Globus pallidus (tissue), 1 donor: Measurements from ENCODE around the gene HDAC4.

Experiments
- DNase-seq: peaks from one replicate; pipeline ENCODE4 v3.0.0-alpha.2; 2015; ENCODE audit warnings: low spot score

Gene HDAC4

DNA sequence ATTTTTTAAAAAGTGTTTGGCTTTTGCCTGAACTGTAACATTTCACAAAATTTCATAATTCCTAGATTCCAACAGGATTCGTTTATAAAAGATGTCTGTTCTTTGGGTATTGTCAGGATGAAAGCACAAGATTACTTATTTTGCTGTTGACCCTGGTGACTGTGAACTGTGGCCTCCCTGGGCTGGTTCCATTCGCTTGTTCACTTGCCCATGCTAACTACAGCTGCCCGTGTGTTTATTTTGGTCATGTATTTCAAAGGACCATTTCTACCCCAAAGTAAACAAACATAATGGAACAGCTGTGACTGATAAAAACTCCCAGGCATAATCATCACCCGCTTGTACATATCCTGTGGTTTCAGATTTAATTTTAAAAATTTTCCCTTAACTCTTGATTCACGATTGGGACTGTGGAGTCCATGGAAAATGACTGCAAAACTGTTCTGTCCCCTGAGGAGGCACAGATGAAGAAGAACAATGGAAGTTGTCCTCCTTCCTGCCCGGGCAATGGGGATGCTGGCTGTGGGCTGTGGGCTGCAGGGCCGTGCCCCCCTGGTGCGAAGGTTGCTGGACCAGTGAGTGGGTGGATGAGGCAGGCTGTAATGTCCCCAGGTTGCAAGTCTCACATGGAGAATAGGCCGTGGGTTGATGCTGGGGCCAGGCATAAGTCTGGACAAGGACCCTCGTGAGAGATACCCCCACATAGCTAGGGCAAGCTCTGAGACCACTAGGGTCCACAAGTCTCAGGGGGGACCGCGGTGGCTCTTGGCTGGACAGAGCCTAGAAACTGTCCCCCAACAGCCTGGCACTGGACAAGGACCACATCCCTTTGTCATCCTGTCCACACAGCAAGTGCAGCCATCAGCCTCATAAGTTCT, 28.9 kb upstream of the HDAC4 start:
- no peak for DNase-seq

DNA sequence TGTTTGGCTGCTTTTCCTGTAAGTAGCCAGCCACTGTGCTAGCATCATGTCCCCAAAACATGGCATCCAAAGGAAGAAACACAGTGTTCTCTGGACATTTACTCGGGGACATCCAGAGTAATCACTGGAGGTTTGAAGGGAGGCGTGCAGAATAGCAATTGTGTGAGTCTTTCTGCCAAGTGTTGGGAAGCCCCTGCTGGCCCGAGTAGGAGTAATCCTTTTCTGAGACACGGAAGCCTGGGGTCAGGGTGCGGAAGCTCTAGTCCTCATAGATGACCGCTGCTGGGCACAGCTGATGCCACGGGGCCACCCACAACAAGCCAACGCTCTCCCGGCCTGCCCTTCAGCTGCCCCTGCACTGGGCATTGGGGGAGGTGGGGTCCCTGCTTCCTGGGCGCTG, 24.8 kb upstream of the HDAC4 start:
- DNase-seq, result no peak

DNA sequence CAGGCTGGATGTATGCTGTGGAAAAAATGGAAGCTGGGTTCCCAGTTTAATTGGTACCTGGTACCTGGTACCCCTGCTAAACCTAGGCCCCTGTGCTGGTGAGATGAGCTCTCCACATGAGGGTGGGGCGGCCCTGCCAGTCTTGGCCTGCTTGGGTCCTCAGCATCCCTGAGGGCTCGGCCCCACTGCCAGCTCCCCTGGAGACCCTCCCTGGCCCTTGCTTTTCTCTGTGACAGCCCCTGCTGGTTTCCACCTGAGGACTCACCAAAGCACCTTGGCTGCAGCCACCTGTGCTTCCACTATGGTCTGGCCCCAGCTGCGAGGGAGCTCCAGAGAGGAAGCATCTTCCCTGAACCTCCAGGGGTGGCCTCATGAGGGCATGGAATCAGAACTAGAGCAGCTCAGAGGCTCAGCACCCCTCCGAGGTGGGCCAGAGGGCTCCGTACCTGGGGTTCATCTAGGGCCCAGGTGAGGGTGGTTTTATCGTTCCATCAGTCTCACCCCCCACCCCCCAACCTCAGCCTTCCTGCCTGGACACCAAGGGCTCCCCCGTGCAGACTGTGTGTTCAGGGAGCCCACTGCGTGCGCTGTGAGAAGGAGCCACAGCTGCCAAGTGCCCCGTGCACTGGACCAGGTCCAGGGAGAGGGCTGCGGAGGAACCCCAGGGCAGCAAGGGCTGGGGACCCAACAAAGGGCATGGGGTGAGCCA, 23.7 kb upstream of the HDAC4 start:
- no peak for DNase-seq

DNA sequence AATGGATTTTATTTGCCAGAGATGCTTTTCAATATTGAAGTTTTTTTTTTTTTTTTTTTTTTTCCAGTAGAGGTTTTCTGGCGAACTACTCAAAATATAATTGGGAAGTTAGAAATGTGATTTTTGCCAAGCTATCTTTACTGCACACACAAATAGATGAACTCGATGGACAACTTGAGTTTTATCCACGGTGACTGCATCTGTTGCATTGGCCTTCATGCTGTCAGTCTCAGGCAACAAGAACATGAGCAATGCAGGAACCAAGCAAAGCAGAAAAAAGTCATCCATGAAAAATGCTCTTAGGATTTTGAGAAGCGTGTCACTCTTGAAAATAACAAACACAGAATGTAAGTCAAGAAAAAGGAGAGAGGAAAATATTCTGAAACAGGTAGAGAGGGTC, 22.7 kb upstream of the HDAC4 start:
- DNase-seq, result no peak

DNA sequence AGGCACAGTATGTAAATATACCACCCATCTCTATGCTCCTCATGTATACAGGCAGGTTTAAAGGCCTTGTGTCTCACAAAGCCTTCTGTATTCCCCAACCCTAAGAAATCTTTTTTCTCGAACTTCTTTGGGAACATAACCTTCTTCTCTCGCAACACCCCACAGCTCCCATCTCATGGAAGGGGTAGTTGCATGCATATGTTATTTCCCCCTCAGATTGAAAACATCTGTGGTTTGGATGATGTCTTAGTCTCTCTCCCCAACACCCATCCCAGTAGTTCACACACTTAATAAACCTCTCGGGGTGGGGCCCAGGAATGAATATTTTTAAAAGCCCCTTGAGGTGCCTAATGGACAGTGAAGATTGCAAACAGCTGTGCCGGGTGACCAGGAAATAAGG, 21.0 kb upstream of the HDAC4 start:
- no peak for DNase-seq

DNA sequence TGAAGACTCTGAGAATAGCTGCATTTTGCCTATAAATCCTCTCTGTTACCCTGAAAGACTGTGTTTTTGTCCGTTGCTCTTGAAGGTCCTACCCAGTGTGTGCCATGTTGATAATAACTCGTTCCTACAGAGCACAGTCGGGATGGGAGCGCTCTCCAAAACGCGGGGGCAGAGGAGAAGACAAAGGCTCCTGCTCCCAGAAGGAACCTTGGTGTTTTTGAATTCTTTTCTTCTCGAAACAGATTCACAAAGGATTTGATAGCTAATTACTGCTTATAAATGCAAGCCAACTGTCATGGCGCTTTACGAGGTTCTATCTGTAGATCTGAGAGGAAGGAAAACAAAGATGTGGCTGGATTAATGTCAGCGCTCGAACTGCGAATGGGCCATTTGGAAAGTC, 19.3 kb upstream of the HDAC4 start:
- DNase-seq, result no peak

DNA sequence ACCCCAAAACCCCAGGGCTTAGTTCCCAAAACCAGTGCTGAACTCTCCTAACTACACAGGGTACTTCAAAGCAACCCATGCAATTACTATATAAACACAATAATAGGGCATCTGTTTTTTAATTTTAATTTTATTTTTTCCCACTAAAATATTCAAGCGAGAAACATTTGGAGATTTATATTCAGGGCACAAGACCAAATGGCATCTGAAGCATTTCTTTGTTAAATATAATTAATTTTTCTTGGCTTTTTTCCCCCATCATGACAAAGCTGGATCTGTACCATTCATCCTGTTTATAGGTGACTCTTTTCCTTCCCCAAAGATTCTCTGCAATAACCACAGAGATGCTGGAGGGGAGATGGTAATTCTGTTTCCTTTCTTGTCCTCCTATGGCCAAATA, 18.1 kb upstream of the HDAC4 start:
- DNase-seq, result no peak

DNA sequence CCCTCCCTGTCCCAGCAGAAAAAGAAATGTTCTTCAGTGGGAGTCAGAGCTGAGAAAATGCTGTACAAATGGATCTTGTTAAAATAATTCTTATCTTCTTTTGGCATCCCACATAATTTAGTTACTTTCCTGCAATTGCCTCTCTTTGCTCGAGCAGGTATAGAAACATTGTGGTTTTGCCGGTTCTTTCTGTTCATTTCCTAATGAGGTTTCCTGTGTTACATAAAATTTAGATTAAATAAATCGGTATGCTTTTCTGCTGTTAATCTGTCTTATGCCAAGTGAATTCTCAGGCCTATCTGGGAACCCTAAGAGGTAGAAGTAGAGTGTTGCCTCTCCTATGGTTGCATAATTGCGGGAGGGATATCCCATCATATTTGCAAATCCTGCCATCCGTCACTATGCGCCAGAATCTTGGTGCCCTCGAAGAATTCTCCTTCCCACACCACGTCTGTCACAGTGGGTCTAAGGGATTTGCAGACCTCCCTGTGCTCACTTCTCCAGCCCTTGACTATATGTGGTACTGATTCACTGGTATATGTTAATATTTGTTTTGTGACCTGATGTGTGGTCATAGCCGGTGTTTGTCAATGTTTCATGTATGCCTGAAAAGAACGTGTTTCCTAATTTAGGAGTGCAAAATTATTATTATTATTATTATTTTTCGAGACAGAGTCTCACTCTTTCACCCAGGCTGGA, 12.2 kb upstream of the HDAC4 start:
- DNase-seq, result no peak

DNA sequence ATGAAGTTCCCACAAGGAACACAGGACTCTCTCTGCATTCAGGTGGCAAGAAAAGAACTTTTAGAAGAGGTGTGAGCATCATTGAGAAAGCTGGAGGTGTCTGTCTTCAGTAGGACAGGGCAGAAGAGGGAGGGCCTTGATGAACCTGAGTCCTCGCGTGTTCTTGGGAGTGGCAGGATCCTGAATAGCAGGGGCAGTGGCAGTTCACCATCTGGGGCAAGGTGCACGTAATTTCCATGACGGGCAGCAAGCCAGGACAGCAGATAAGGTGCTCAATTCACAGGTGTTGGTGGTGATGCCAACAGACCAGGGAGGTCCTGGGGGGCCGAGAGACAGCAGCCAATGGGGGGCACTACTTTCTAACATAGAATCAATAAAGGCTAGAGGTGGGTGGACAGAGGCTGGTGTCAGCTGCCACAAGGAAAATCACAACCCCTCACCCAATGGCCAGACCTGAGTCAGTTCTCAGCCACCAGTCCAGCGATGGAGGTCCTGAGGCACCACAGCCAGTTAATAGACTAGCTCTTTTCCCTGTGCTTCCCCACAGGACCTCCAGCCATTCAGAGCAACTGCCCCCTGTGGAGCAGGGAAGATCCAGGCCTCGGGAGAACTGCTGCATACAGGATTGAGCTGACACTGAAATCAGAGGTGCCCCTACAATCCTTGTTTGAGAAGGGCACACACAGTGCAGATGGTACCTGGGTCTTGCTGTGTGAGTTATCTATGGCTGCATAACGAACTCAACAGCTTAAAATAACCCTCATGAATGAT, 10.9 kb upstream of the HDAC4 start:
- DNase-seq, result no peak

DNA sequence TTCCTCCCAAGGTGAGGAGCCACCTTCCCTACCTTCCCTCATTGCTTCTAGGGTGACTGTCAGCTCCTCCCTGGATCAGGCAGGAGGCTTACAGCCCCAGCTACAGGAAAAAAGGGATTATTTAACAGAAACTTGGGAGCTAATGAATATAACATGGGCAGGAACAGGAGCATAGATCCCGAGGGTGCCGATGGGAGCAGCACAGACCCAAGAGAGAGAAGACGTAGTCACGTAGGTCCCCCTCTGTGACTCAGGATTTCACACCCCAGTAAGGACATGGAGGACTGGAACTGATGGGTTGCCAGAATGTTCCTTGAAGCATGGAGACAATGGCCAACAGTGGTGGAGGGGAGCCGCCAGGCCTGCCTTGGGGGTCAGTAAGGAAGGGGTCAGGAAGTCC, 10.3 kb upstream of the HDAC4 start:
- DNase-seq, result no peak

DNA sequence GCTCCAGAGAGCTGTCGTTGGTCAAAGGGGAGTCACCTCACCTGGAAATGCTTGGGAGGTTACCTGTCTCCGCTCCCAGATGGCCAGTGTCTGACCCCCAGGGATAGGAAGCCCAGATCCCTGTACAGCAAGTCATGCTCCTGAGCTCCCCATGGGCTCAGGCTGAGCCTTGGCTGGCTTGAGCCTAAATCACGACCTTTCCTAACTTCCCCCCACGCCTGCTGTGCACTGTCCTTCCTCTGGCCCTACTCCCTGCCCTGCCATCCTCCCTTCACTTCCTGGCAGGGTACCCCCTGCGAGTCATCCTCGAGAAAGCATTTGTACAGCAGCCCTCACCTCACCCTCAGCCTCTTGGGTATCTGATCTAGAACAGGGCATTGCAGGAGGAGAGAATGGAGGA, 9.2 kb upstream of the HDAC4 start:
- DNase-seq, result no peak

DNA sequence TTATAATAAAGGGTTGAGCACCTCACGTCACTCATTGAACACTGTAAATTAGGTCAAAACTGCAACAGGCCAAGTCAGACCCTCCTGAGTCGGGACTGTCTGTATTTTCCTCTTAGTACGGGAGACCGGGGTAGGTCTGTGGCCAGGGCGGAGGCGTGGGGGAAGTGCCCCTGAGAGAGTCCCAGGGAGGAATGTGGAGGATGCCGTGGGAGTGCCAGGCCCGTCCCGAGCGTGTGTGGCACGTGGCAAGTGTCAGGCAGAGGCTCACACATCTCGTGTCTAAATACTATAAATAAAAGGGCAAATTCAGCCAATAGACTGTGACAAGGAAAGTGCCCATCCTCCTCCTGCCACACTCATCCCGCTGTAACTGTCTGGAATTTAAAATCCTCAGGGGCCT, 6.3 kb upstream of the HDAC4 start:
- DNase-seq, result no peak

DNA sequence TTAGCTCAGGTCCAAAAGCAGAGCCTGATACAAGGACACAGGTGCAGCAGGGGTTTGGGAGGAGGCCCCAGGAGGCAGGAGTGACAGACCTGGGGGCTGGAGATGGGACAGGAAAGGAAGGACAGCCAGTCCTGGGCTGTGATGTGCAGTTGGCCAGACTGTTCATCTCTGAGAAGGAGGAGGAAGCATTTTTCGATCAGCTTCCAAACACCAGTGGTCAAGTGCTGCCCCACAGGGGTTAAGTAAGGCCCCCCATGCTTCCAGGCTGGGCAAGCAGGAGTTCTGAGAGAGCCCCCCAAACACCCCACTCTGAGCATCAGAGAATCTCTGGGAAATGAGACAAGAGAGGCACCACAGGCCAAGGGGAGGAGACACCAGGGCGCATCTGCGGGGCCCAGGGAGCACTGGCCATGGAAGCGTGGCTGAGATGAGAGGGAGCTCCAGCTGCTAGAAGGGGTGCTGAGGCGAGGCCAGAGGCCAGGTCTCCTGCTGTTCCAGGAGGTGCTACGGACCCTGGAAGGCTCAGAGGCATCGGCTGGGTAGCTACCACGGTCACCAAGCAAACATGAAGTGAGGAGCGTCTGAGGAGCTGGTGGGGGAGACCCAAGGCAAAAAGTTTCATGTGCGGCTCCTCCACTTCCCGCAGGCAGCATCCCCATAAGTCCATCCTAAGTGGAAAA, 5.6 kb upstream of the HDAC4 start:
- DNase-seq, result no peak

DNA sequence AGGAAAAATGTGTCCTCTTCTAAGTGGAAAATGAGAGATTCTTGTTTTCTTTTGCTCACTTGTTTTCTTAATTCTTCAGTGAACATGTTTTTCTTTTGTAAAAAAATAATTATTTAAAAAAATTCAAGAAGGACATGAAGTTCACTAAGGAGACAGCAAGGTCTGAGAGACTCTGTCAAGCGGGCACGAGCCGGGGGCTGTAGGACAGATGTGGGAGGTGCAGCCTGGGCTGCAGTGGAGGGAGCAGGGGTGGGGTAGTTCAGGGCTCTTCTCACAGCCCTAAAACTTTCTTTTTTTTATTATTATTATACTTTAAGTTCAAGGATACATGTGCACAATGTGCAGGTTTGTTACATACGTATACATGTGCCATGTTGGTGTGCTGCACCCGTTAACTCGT, 4.3 kb upstream of the HDAC4 start:
- no peak for DNase-seq

DNA sequence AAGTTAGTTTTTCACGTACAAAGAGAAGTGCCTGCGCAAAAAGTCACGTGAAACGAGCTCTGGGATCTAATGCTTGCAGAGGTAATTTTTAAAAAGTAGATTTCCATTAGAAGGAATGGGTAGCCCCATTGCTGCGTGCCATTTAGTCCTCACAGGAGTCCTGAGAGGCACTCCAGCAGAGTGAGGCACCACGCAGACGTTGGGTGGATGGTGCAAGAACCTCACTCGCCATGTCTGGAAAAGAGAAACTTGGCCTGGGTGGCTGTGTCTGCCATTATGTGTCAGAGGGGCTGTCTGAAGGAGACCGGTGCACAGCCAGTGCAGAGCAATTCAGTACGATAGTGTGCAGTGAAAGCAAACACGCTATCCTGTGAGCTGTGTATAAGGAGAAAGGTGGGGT, 1.8 kb upstream of the HDAC4 start:
- no peak for DNase-seq

DNA sequence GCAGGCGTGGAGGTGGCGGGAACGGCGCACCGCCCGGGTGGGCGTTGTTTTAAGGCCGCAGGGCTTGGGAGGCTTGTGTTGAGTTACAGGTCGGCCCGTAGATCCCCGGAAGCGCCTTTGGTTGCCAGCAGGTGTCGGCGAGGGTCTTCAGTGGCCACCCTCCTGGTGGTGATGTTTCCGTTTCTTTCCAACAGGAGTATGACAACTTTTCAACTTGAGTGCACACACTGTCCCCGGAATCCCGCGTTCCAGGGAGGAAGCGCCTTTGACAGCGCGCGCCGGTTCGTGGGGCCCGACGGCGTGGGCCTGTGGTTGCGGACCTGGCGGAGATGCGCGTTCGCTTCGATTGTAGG, 1.0 kb upstream of the HDAC4 start:
- no peak for DNase-seq

DNA sequence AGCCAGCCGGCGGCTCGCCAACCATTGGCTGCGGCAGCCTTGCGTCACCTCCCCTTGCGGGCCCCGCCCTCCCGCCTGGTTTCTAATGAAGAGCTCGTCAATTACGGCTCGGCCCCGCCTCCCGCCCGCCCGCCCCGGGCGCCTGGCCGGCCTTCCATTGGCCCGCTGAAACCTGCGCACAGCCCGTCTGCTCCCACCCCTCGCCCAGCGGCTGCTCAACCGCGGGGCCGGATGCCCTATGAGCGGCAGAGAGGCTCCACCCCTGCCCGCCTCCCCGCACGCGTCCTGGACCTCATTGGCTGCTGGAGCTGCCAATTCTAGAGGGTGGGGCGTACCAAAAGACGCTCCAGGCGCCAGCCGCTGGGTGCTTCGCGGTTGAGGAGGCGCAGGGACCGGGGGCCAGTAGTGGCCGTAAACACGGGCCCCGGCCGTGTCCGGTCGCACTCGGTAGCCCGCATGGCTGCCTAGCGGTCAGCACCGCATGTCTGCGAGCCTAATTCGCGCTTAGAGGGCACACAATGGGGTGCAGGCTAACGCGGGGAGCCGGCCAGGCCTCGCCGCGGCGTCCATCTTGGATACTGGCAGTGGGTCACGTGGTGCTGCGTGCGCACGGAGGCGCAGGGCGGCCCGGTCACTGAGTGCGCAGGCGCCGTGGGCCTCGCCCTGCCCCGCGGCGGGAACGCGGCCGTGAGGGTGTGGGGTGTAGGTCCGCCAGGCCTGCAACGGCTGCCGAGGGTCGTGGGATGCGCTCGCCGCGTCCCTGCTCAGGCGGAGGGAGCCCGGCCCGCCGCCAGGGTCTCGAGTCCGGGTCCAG, 454 bp upstream of the HDAC4 start:
- peak; percentile 99 for DNase-seq

DNA sequence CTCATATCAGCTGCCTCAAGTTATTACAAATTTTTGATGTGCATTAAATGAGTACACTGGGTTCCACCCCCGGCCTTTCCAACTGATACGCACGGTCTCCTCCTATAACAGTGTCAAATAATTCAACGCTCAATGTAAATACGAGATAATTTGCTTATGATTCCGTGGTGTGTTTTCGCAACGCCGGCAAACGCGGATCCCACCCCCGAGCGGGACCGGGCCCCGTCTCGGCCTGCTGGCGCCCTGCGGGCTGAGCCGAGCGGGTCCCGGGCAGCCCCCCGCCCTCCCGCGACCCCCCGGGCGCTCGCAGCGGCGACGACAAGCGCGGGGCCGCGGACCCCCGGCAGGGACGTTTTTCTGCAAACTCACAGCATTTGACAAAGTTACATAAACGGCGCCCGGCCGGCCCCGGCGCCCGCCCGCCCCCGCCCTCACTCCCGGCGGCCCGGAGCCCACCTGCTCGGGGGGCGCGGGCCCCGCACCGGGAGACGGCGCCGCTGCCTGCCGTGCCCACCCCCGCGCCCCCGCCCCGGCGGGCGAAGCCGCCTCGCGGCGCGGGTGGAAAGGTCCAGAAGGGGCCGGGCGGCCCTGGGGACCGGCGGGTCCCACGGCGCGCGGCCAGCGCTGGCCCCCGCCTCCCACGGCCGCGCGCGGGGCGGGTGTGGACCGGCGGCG, 762 bp downstream of the HDAC4 start:
- DNase-seq, result no peak

DNA sequence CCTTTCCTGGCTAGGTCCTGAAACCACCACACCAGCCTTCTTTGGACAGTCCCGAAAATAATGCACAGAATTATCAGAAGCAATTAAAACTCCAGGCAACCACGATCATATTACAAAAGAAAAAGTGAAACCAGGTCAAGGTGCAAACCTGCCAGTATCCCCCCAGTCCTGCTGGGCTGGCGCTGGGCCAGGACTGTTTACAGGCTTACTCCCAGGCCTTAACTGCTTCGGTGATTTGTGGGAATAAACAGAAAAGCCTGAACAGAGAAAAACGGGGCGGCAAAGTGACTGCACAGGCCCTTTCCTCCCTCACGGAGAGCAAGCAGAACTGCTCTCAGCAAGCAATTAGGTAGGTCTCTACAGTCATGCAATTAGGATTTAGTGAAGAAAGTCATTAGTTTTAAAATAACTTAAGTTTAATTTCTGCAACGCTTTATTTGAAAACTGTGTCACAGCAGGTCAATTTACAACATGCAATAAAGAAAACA, 1.3 kb downstream of the HDAC4 start:
- no peak for DNase-seq

DNA sequence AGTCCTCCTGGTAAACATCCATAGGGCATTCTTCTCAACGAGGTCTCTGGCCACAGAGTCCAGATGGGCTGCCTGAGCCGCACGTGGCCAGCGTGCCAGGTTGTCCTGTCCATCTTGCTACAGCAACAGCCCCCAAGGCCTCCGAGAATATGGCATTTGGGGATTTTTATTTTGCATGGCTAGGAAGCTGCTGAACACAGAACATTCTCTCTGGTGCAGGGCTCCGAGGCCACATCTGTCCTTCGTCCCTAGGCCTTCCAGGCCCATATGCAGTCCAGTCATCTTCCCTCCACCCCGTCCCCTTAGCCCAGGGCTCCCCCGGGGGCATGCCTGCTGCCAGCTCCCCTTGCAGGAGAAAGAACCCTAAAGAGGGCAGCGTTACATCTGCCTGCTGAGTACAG, 2.3 kb downstream of the HDAC4 start:
- DNase-seq, result peak; percentile 51
